Stomach (tissue), 4 donors: ENCODE data around the gene HNRNPF.

Source experiments
- EP300 ChIP-seq: sonication (generic); formaldehyde crosslinking; IDR thresholded peaks from one replicate; pipeline ENCODE4 v1.6.1; 2017; ENCODE audit warnings: antibody characterized with exemption
- POLR2A ChIP-seq, 4 donors: fragments of 450-650 bp; IDR thresholded peaks; one replicate each; pipeline ENCODE4 v1.6.1; 2016; ENCODE audit warnings: antibody characterized with exemption in 4 of 4, control low read depth in 2 of 4, mild to moderate bottlenecking in 1 of 4, moderate library complexity in 1 of 4
- POLR2AphosphoS5 ChIP-seq, 3 donors: sonication (generic); formaldehyde crosslinking; IDR thresholded peaks; one replicate each; pipeline ENCODE4 v1.6.1; 2016; ENCODE audit warnings: antibody characterized with exemption in 3 of 3
- TF ChIP-seq, protein P1 (sequence below), 7 experiments: fragments of 450-650 bp in 4 of 7; fragments of 200-600 bp in 3 of 7; sonication (generic) in 3 of 7; IDR thresholded peaks; one replicate each; pipeline ENCODE4 v1.5.1; 2016 to 2019; ENCODE audit warnings: antibody characterized with exemption in 7 of 7, control low read depth in 2 of 7, mild to moderate bottlenecking in 1 of 7

DNA sequence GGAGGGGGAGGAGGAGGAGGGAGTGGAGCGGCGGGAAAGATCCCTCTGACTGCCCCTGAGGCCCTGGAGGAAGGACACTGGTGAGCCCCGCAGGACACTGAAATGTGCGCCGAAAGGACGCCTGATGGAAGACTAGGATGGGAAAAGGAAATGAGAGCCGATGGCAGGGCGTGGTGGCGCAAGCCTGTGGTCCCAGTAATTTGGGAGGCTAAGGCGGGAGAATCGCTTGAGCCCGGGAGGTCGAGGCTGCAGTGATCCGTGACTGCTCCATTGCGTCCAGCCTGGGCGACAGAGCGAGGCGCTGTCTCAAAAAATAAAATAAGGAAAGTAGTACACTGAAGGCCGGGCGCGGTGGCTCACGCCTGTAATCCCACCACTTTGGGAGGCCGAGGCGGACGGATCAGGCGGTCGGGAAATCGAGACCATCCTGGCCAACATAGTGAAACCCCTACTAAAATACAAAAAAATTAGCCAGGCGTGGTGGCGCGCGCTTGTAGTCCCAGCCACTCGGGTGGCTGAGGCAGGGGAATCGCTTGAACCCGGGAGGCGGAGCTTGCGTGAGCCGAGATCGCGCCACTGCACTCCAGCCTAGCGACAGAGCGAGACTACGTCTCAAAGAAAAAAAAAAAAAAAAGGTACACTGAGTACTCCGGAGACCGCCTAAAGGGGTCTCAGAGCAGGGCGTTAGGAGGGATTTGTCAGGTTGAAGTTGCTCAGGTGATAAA lies 561 bp upstream of the HNRNPF start:
- TF ChIP-seq, protein P1, sequence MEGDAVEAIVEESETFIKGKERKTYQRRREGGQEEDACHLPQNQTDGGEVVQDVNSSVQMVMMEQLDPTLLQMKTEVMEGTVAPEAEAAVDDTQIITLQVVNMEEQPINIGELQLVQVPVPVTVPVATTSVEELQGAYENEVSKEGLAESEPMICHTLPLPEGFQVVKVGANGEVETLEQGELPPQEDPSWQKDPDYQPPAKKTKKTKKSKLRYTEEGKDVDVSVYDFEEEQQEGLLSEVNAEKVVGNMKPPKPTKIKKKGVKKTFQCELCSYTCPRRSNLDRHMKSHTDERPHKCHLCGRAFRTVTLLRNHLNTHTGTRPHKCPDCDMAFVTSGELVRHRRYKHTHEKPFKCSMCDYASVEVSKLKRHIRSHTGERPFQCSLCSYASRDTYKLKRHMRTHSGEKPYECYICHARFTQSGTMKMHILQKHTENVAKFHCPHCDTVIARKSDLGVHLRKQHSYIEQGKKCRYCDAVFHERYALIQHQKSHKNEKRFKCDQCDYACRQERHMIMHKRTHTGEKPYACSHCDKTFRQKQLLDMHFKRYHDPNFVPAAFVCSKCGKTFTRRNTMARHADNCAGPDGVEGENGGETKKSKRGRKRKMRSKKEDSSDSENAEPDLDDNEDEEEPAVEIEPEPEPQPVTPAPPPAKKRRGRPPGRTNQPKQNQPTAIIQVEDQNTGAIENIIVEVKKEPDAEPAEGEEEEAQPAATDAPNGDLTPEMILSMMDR (IDR thresholded peaks at IDR 0.05) = no peak
- no peak for TF ChIP-seq POLR2A (IDR thresholded peaks at IDR 0.05)
- TF ChIP-seq EP300 = no peak
- TF ChIP-seq POLR2AphosphoS5 (IDR thresholded peaks at IDR 0.05) = no peak
